ENCODE results near the gene SOX13.

DNA sequence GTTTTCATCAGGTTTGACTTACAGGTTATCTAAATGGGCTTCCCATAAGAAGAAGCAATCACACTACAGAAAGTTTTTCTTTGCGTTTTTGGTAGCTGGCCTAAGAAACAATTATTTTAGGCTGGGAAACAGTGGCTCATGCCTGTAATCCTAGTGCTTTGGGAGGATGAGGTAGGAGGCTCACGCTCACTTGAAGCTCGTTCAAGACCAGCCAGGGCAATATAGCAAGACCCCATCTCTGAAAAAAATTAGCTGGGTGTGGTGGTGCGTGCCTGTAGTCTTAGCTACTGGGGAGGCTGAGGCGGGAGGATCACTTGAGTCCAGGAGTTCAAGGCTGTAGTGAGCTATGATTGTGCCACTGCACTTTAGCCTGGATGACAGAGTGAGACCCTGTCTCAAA is 94.8 kb downstream of the SOX13 start:
- TF ChIP-seq, protein P1, sequence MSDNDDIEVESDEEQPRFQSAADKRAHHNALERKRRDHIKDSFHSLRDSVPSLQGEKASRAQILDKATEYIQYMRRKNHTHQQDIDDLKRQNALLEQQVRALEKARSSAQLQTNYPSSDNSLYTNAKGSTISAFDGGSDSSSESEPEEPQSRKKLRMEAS (CRISPR knock-in tag; IDR thresholded peaks at IDR 0.05) = no peak
- no peak for TF ChIP-seq EZH2 (IDR thresholded peaks at IDR 0.05; ENCODE audit: borderline replicate concordance, low read depth, low read length)
